IPS-18c (cell line): ENCODE measurements around the gene SAMD4A.

Experiments used
- H3K4me3 ChIP-seq: 2 replicates; pipeline ENCODE4 v1.7.0; 2013; ENCODE audit warnings: low read depth, mild to moderate bottlenecking, low read length, moderate library complexity; ENCODE audit not compliant: insufficient read depth
- H3K9me3 ChIP-seq: one replicate; pipeline ENCODE4 v1.6.1; 2013; ENCODE audit warnings: mild to moderate bottlenecking, low read length, moderate library complexity; ENCODE audit not compliant: control insufficient read depth, insufficient read depth

SAMD4A gene

GRCh38 chr14:54711812-54712464, 145.0 kb downstream of the SAMD4A start:
- Histone ChIP-seq H3K9me3 (no peaks in the 10 kb centered on the region), H3K4me3 (no peak overlapping the region)

- no peaks in the 10 kb centered on the region for H3K9me3 ChIP-seq
- no peak overlapping the region for H3K4me3 ChIP-seq
Measured at GRCh38 chr14:54712465-54713200, 145.7 kb downstream of the SAMD4A start.

DNA sequence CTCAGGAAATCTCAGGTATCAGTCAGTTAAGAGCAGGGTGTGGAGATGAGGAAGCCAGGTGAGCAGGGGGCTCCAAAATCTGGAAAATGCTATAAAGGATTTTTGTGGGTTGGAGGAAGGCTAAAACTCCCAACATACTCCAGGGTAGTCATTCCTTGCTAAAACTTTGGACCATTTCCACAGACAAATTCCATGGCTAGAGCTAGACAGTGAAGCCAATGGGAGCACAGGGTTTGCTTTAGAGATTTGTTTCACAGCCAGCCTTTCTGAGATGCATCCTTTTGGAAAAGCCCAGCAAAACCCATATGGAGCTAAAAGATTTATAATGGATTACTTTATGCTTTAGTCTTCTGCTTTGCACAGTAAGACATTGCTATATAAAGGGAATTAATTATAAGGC, 146.5 kb downstream of the SAMD4A start:
- H3K4me3 ChIP-seq, result no peak overlapping the region

GRCh38 chr14:54715239-54715638, 148.3 kb downstream of the SAMD4A start:
- Histone ChIP-seq H3K4me3 (no peak overlapping the region), H3K9me3 (no peaks in the 10 kb centered on the region)

More for the DNA sequence above, 146.5 kb downstream of the SAMD4A start:
- H3K9me3 ChIP-seq, result no peaks in the 10 kb centered on the region

DNA sequence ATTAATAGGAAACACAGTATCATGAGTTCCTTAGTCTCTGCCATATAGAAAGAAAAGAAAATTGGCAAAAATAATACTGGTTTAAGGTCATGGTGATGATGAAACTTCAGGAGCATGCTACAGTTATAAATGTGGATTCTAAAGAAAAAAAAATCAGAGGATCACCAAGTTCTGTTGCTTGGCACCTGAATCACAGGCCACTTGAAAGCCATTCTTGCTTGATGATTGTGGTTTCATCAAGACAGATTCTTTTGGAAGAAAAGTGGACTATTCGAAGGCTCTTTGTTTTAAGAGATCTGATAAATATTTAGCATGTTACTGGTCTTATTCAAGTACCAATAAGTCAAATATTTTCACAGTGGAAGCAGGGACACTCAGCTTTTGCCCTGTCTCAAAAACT, 148.9 kb downstream of the SAMD4A start:
- Histone ChIP-seq H3K9me3 (no peaks in the 10 kb centered on the region), H3K4me3 (no peak overlapping the region)

DNA sequence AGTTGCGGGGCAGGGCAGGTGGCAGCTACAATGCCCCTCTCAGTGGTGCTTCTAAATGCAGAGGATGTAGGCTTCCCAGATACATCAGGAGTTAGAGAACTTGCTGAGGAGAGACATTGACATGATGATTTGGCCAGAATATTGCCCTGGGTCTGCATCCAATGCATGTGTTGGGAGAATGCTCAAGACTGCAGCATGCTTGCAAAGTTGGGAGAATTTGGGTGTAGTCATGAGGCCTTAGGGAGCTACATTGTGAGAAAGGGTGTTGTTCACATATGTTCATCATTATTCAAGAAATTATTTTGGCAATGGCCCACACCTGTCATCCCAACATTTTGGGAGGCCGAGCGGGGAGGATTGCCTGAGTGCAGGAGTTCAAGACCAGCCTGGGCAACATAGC, 149.9 kb downstream of the SAMD4A start:
- no peaks in the 10 kb centered on the region for H3K9me3 ChIP-seq

GRCh38 chr14:54718046-54718445, 151.1 kb downstream of the SAMD4A start:
- Histone ChIP-seq H3K4me3 (no peak overlapping the region), H3K9me3 (no peaks in the 10 kb centered on the region)

More for the DNA sequence above, 149.9 kb downstream of the SAMD4A start:
- no peak overlapping the region for H3K4me3 ChIP-seq

GRCh38 chr14:54719406-54719805, 152.5 kb downstream of the SAMD4A start:
- Histone ChIP-seq H3K9me3 (no peaks in the 10 kb centered on the region), H3K4me3 (no peak overlapping the region)

GRCh38 chr14:54722791-54723432, 156.0 kb downstream of the SAMD4A start:
- Histone ChIP-seq H3K9me3 (no peaks in the 10 kb centered on the region), H3K4me3 (no peak overlapping the region)

DNA sequence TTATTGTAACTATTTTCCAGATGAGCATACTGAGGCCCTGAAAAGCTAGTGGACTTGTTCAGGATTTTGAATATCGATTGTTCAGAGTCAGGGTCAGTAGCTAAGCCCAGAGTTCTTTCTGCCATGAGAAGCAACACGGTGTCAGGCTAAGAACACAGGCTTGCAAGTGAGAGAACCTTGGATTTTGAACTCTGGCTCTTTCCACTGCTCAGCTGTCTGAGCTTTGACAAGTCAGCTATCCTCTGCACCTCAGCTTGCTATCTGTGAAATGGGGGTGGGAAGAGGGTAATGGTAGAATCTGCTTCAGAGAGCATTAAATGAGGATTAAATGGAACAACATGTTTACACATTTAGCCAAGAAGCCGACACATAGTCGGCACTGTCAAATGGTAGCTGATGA, 157.2 kb downstream of the SAMD4A start:
- Histone ChIP-seq H3K4me3 (no peak overlapping the region), H3K9me3 (no peaks in the 10 kb centered on the region)

DNA sequence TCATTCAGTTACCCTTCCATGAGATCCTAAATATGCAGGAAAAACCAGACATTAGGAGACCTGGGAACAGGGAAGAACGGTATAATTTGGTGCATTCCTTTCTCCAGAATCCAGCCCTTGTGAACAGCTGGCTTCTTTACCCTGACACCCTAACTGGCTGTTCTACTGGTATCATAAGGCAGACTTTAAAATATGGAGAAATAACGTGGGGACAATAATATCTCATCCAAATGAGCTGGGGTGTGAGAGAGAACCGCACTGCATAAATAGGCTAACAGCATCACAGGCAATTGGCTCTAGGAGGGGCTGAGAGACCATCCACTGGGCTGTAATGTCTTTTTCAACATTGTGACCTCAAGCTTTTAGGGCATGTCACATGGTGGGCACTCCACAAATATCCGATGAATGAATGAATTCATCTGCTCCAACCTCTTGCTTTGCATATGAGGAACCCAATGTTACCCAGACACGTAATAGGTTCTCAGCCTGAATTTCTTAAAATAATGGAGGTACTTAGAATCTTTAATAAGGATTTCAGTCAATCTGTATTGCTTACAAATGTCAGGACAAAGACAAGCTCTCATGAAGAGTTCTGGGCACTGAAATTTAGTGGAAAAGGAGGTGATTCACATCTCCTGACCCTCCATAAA, 157.9 kb downstream of the SAMD4A start:
- Histone ChIP-seq H3K9me3 (no peaks in the 10 kb centered on the region), H3K4me3 (no peak overlapping the region)

GRCh38 chr14:54725998-54726397, 159.1 kb downstream of the SAMD4A start:
- Histone ChIP-seq H3K4me3 (no peak overlapping the region), H3K9me3 (no peaks in the 10 kb centered on the region)

DNA sequence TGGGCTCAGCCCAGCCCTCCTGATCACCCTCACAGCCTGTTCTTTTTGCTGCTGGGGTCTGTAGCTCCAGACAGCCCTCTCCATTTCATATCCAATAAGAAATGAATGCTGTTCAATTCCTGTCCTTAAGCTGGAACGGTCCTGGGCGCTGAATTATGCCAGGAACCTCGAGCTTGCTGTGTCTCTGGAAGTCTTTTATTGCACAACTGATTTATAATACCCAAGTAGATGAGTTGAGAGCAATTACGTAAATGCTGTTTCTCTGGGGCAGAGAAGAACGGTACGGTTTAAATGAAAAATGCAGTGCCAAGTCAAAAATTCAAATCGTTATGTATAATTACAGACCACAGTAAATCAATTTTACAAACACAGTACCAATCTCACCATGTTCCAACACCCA, 161.0 kb downstream of the SAMD4A start:
- H3K9me3 ChIP-seq, result no peaks in the 10 kb centered on the region
- no peak overlapping the region for H3K4me3 ChIP-seq

DNA sequence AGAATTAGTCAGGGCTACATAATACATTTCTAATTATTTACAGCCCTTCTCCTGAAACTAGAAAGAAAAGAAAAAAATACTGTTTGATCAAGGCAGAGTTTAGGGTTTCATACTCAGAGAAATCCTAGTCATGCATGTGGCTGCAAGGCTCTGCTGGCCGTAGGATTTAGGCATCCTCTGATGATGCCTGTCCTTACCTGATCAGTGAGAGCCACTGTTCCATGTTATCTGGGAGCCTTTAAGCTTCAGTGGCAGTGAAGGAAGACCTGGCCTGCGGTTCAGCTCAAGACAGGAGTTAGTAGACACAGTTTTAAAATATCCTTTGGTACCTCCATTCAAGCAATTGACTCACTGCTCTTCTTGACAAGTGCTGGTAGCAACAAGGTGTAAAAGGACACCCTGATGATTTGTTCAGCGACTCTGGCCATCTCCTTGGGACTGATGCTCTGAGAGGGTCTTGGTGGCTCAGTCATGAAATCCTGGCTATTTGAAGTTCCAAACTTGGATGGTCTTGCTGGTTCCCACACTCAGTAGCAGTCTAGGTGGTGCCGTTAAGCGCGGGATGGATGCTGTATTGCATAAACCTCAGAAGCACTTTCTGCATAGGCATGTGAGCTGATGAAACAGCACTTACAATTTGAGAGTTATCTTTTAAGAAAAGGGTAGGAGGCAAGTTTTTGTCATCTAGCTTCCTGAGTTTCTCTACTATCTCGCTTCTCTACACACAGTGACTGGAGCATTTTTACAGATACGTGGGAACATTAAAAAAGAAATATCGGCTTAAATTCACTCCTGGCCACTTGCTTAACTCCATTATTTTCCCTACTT, 162.0 kb downstream of the SAMD4A start:
- no peak overlapping the region for H3K4me3 ChIP-seq
- no peaks in the 10 kb centered on the region for H3K9me3 ChIP-seq

GRCh38 chr14:54730156-54730961, 163.4 kb downstream of the SAMD4A start:
- no peaks in the 10 kb centered on the region for H3K9me3 ChIP-seq
- no peak overlapping the region for H3K4me3 ChIP-seq

GRCh38 chr14:54734966-54735365, 168.0 kb downstream of the SAMD4A start:
- no peak overlapping the region for H3K4me3 ChIP-seq
- H3K9me3 ChIP-seq, result no peaks in the 10 kb centered on the region
